NCI-H345 treated with DMSO at 0.1 percent for 48 hours (cell line): ENCODE measurements around the gene PYY.
"Not testable (repeated sequence)": the region's sequence is repeated elsewhere in the genome, so short reads cannot be mapped to it uniquely, and the experiment has no call there.

Source experiments
- DNase-seq: peaks from one replicate; lab custom pipeline; 2025; ENCODE audit not compliant: unreplicated experiment; lab: John Stamatoyannopoulos, UW

The PYY gene

GRCh38 chr17:43946781-43947180 is 7.0 kb downstream of the PYY start:
- no peak for DNase-seq

DNA sequence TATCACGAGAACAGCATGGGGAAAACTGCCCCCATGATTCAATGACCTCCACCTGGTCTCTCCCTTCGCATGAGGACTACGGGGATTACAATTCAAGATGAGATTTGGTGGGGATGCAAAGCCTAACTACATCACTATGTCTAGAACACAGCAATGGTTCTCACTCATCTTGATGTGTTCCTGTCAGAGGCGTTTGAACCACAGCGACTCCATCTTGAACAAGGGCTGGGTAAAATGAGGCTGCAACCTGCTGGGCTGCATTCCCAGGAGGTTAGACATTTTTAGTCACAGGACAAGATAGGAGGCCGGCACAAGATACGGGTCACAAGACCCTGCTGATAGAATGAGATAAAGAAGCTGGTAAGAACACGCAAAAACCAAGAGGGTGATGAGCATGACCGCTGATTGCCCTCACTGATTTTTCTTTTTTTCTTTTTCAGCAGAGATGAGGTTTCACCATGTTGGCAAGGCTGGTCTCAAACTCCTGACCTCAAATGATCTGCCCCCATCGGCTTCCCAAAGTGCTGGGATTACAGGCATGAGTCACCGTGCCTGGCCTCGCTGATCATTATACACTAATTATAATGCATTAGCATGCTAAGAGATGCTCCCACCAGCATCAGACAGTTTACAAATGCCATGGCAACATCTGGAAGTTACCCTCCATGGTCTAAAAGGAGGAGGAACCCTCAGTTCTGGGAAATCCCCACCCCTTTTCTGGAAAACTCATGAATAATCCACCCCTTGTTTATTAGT is 8.5 kb downstream of the PYY start:
- no peak for DNase-seq

DNA sequence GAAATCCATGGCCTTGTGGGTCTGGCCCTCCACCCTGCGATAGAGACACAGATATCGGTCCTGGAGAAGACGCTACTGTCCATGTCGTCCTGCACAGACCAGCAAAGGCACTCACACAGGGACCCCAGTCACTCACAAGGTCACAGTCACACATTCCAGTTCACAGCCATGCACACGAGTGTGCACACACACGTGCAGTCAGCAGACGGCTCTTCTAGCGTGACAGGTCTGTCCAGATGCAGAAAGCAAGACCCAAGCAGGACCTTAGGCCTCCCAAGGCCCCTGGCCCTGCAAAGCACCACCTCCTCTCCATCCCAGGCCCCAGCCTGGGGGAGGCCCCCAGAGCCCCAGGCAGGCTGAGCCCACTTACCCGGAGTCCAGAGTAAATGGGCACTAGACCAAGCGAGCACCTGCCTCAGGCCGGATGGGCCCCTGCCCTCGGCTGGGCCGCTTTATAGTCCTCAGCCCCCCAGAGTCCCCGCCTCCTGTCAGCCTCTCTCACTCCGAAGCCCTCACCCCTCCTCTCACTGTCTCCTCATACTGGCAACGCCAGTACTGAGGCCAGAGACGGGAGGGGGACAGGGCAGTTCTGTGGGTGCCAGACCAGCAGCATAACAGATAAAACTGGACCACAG is 11.6 kb downstream of the PYY start, which contains the start of gene PPY:
TSS of gene PPY (minus strand) at position 426 of the 635 bp plus-strand sequence. CDS start 822 bp downstream, outside the sequence.
- no peak for DNase-seq

DNA sequence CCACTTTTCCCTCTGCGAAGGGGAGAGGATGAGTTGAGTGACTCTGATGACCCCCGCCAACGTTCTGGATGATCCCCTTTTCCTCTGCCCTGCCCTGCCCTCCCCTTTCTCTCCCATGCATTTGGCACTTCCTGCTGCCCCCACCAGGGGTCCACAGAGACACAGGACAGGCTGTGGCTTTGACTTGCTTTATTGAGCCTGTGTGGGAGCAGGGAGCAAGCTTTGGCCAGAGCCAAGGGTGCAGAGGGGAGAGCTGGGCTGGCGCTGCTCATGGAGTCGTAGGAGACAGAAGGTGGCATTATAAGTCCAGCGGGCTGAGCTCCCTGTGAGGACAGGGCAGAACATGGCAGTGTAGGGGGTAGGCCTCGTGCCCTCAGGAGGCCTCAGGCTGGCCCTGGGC is 13.1 kb downstream of the PYY start:
- no peak for DNase-seq

DNA sequence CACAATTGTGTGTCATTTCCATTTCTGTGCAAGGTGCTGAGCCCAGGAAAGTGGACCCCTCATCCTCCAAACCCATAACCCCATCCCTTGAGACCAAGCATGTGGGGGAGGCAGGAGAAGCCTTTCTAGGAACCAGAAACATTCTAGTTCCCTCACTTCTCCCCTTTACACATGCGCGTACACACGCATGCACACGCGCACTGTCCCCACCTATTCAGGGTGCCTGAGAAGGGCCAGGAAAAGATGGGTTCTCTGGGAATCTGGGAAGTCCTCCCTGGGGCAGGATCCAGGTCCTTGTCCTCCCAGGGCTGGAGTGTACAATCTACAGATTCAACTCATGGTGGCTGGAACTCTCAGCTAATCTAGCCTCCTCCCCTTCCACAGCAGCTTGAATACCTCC is 13.9 kb downstream of the PYY start:
- no peak for DNase-seq

GRCh38 chr17:43939452-43939851 is 14.3 kb downstream of the PYY start:
- DNase-seq = not testable (repeated sequence)

DNA sequence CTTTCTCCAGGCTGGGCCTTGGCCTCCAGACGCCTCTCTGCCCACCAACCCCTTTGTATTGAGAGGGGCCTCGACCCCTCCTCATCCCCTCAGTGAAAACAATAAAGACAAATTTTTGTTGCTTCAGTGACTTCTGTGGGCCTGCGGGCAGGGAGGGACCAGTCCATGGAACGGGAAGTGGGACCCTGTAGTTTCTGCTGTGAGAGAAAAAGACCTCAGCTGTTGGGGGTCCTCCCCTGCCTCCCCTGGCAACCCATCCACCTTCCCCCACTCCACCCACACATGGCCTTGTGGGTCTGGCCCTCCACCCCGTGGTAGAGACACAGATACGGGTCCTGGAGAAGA is 14.9 kb downstream of the PYY start:
- DNase-seq = no peak

DNA sequence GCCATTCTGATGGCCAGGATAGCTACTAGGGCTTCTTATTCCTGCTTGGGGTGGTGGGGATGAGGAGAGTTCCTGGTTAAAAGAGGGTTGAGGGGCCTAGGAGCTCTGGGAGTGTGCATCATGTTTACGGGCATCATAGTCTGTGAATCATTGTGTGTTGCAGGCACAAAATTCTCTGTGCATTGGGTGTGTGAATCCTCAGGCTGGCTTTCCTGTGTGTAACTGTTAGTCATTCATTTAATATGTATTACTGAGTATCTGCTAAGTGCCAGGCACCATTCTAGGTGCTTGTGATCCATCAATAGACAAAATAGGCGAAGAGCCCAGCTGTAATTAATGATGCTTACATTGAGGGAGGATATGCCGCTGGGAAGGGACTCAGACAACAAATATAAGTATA is 17.3 kb downstream of the PYY start:
- DNase-seq = no peak

GRCh38 chr17:43935926-43936261 is 17.8 kb downstream of the PYY start:
- DNase-seq = no peak

GRCh38 chr17:43935204-43935925 is 18.4 kb downstream of the PYY start:
- DNase-seq = no peak

- no peak for DNase-seq
Observed at GRCh38 chr17:43932923-43933322, 20.8 kb downstream of the PYY start.

- no peak for DNase-seq
Observed at GRCh38 chr17:43932357-43932756, 21.4 kb downstream of the PYY start.

DNA sequence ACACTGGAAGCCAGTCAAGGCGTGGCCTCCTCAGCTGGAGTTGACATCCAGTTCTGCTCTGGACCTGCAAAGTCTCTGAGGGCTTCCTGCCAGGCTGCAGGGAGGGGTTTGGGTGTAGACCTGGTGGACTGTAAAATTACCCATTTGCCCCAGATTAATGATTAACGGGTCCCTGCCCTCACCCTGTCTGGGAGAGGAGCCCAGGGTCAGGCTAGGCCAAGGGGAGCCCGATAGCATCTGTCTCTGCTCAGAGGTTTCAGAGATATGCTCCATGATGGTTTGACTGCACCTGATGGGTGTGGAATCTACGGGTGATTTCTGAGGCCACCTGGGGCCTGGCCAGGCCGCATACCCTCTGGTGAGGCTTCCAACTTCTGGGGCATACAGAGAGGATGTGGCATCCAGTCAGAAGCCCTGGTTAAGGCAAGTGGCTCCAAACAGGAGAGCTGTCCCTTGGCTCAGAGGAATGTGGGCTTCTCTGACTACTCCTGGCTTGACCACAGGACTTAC is 22.6 kb downstream of the PYY start:
- DNase-seq = no peak

- DNase-seq = no peak
Observed at GRCh38 chr17:43928609-43929008, 25.1 kb downstream of the PYY start.

GRCh38 chr17:43927929-43928328 is 25.8 kb downstream of the PYY start:
- DNase-seq = not testable (repeated sequence)

GRCh38 chr17:43927060-43927864 is 26.5 kb downstream of the PYY start:
- DNase-seq = no peak

DNA sequence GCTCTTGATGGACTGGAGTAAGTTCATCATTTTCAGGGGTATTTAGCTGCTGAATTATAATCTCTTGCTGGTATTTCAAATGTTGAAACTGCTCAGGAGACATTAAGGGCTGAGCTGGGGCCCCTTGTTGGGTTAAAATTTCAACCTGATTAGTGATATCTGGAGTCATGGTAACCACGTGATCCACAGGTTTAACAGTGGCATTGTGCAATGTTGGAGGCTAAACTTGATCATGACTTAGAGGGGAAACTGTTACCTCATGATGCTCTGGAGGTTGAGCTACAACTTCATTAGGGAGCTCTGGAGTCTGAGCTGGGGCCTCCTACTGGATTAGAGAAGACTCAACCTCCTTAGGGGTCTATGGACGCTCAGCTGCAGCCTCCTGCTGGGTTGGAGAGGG is 29.2 kb downstream of the PYY start:
- no peak for DNase-seq

DNA sequence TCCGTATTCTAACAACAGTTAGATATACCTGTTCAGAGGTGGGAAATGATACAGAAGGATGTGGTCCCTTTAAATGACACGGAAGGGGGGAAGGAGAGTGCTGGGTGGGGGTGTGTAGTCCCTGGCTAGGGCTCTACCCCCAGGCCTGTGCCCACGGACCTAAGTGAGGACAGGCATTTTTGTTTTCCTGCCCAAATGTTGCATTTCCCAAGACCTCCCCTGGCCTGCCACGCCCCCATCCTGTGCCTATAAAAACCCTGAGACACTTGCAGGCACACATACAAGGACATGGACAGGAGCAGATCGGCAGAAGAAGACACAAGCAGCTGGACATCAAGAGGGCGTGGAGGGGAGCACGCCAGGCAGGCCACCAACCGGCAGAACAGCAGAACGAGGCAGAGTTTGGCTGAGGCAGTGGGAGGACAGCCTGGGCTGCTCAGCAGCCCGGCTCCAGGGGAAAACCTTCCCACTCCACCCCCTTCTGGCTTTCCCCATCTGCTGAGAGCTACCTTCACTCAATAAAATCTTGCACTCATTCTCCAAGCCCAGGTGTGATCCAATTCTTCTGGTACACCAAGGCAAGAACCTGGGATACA is 33.1 kb downstream of the PYY start:
- no peak for DNase-seq

GRCh38 chr17:43918026-43918389 is 35.7 kb downstream of the PYY start:
- DNase-seq = no peak

- no peak for DNase-seq
Observed at GRCh38 chr17:43917348-43918025, 36.3 kb downstream of the PYY start.
